Stimulated activated CD4-positive, alpha-beta T cell treated with anti-CD3 and anti-CD28 coated beads, TNF-alpha, amount 100 ng/mL, for 4 hours (primary cell): ENCODE measurements around the gene TSPY4.
"Not testable (repeated sequence)": the region's sequence is repeated elsewhere in the genome, so short reads cannot be mapped to it uniquely, and the experiment has no call there.

Source experiments
- DNase-seq, 3 experiments: peaks; one replicate each; pipeline ENCODE4 v3.0.0-alpha.2; 2020; ENCODE audit warnings: low read depth in 3 of 3

TSPY4 gene

GRCh38 chrY:9337164-9337563 is at the start of gene TSPY4:
TSPY4 (plus strand) TSS chrY:9337464; CDS start chrY:9337510, 46 bp downstream.
- DNase-seq = not testable (repeated sequence)

- DNase-seq = no peak
These were observed 16.3 kb upstream of the TSPY4 start for GRCh38 chrY:9320996-9321395.

GRCh38 chrY:9357497-9357896 is 20.2 kb downstream of the TSPY4 start, which contains the start of gene TSPY8:
TSPY8 (plus strand) TSS chrY:9357797; CDS start chrY:9357843, 46 bp downstream.
- DNase-seq = not testable (repeated sequence)
